HG03439 (cell line): ENCODE data around the gene FMO4.
"Not testable (repeated sequence)": the region's sequence is repeated elsewhere in the genome, so short reads cannot be mapped to it uniquely, and the experiment has no call there.

Experiments used
- ATAC-seq: cut with Tn5 transposase; IDR thresholded peaks from one replicate; pipeline ENCODE4 v1.9.1; 2021; ENCODE audit warnings: mild to moderate bottlenecking, moderate library complexity; ENCODE audit not compliant: unreplicated experiment

Gene FMO4, protein sequence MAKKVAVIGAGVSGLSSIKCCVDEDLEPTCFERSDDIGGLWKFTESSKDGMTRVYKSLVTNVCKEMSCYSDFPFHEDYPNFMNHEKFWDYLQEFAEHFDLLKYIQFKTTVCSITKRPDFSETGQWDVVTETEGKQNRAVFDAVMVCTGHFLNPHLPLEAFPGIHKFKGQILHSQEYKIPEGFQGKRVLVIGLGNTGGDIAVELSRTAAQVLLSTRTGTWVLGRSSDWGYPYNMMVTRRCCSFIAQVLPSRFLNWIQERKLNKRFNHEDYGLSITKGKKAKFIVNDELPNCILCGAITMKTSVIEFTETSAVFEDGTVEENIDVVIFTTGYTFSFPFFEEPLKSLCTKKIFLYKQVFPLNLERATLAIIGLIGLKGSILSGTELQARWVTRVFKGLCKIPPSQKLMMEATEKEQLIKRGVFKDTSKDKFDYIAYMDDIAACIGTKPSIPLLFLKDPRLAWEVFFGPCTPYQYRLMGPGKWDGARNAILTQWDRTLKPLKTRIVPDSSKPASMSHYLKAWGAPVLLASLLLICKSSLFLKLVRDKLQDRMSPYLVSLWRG

DNA sequence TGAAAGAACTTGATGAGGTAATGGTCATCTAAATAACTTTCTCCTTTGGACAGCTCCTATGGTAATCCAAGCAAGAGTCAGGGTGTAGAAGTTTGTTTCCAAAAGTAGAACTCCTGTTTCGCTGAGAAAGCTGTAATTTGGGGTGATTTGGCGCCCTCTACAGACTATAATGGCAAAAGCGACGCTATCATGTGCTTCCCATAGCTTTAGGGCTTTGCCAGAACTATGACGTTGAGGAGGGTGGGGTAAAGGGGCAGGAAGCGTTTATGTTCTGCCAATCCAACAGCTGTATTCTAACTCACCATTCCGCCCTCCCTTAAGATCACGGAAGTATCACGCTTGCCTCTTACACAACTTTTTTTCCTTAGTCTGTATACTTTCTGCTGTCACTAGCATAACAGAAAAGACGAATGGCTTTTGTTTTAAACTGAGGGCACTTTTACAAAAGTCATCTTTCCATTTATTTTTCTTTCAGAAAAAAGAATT is at the start of gene FMO4:
Gene FMO4, plus strand, starts transcription at position 349 of the 486 bp plus-strand sequence. CDS start 5,643 bp downstream, outside the sequence.
- peak; percentile 100 for ATAC-seq

- no peak for ATAC-seq
Measured at GRCh38 chr1:171265686-171266085, 48.3 kb upstream of the FMO4 start.

GRCh38 chr1:171266930-171267329 is 47.1 kb upstream of the FMO4 start:
- no peak for ATAC-seq

GRCh38 chr1:171267391-171267790 is 46.6 kb upstream of the FMO4 start:
- no peak for ATAC-seq

- no peak for ATAC-seq
Measured at GRCh38 chr1:171270806-171271205, 43.2 kb upstream of the FMO4 start.

DNA sequence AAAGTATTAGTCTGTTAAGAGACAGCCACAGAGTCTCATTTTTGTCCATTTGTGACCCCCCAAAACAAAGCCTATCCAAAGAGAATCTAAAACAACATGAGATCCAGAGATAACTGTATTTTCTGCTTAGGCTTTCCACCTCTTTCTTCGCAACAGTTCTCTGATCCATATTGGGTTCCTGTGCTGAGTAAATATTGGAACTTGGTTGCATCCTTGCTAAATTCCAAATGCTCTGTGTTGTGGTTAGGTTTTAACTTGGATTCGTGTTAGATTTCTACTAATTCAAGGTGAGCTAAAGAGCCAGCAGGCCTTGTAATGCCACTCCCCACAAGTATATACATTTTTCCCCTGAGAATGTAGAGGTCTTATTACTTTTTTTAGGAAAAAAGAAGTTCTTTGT is 36.4 kb upstream of the FMO4 start:
- ATAC-seq, result no peak

- ATAC-seq, result no peak
Measured at GRCh38 chr1:171279234-171279633, 34.7 kb upstream of the FMO4 start.

GRCh38 chr1:171279678-171280077 is 34.3 kb upstream of the FMO4 start:
- ATAC-seq, result no peak

- no peak for ATAC-seq
Measured at GRCh38 chr1:171280599-171280998, 33.4 kb upstream of the FMO4 start.

- ATAC-seq, result no peak
Measured at GRCh38 chr1:171286032-171286705, 27.8 kb upstream of the FMO4 start.

DNA sequence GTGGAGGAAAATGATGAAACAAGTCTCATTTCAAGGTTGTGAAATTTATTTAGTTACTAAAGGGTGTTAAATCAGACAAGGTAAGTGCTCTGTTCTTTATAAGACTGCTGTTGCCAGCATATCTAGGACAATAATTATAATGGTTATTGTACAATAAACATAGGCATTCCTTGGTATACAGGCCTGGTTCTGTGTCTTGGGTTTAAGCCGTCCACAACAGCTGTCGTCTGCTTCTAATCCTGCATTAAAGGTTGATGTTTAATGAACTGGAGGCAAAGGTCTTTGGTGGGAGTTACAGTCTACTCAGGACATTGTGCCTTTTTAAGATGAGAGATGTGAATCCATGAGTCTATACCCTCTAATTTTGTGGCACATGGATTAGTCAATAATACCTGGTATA is 23.4 kb upstream of the FMO4 start:
- ATAC-seq, result no peak

GRCh38 chr1:171292799-171293198 is 21.2 kb upstream of the FMO4 start:
- ATAC-seq, result no peak

- not testable (repeated sequence) for ATAC-seq
Measured at GRCh38 chr1:171295383-171295782, 18.6 kb upstream of the FMO4 start.

- ATAC-seq, result no peak
Measured at GRCh38 chr1:171295821-171296220, 18.2 kb upstream of the FMO4 start.

- no peak for ATAC-seq
Measured at GRCh38 chr1:171296897-171297296, 17.1 kb upstream of the FMO4 start.

- no peak for ATAC-seq
Measured at GRCh38 chr1:171298696-171299095, 15.3 kb upstream of the FMO4 start.

GRCh38 chr1:171299342-171299741 is 14.6 kb upstream of the FMO4 start:
- ATAC-seq, result no peak

DNA sequence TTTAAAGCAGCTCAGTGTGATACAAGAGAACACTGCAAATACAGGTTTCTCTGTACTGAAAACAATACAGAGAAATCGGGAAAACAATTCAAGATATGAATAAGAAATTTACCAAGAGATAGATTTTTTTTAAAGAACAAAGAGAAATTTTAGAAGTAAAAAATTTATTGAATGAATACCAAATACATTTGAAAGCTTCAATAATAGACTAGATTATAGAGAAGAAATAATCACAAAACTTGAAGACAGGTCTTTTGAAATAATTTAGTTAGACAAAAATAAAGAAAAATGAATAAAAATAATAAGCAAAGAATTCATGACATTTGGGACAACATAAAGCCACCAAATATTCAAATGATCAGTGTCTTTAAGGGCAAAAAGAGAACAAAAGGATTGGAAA is 13.6 kb upstream of the FMO4 start:
- no peak for ATAC-seq

DNA sequence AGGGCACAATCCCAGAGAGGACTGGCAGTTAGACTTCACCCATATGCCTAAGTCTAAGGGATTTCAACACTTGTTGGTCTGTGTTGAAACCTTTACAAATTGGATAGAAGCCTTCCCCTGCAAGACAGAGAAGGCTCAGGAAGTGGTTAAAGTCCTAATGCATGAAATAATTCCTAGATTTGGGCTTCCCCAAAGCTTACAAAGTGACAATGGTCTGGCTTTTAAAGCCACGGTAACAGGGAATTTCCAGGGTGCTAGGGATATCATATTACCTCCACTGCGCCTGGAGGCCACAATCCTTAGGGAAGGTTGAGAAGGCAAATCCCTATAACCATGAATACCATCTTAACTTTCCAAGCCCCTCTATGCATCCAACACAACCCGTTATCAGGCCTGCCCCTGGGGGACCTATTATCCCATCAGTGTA is 3.3 kb upstream of the FMO4 start:
- no peak for ATAC-seq

- ATAC-seq, result no peak
Measured at GRCh38 chr1:171311771-171312558, 2.0 kb upstream of the FMO4 start.

- peak; percentile 37 for ATAC-seq
Measured at GRCh38 chr1:171313319-171313834, 606 bp upstream of the FMO4 start.
